Spleen (tissue), 7 donors: ENCODE measurements around the gene MAP3K1.

ENCODE experiments used
- POLR2AphosphoS5 ChIP-seq, 3 donors: sonication (generic); formaldehyde crosslinking; IDR thresholded peaks; one replicate each; pipeline ENCODE4 v1.5.1; 2017; ENCODE audit warnings: antibody characterized with exemption in 3 of 3
- TF ChIP-seq, protein P1 (sequence below), 11 experiments: fragments of 200-600 bp in 7 of 11; fragments of 450-650 bp in 4 of 11; sonication (generic) in 4 of 11; IDR thresholded peaks in 8 of 11; conservative IDR thresholded peaks in 3 of 11; 1 replicate in 7 of 11; 2 replicates in 4 of 11; pipeline versions ENCODE4 v1.4.0 to v1.8.0; 2016 to 2021; ENCODE audit warnings: antibody characterized with exemption in 11 of 11, inconsistent platforms in 4 of 11, mild to moderate bottlenecking in 1 of 11
- donor health status: DM: no; HTN: no; CAD: no; lungs with moderate emphysema.
- donor health status: DM: no; HTN: no; CAD: no.
- donor health status: DM: no; HTN: no; CAD: no.

DNA sequence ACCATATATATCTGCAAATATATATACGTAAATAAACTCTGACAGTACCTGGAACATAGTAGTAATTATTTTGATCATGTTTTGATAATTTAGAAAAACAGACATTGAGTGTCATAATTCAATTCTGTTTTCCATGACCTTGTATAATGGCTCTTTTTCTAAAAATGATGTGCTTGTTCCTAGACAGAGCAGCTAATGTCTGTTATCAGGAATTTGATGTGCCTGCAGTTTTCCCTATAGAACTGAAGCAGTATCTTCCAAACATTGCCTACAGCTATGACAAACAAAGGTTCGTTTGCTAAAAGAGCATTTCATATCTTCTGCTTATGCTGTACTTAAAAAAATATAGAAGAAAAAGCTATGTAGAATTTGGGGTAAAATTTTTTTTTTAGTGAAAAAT, 99.3 kb downstream of the MAP3K1 start:
- TF ChIP-seq, protein P1, sequence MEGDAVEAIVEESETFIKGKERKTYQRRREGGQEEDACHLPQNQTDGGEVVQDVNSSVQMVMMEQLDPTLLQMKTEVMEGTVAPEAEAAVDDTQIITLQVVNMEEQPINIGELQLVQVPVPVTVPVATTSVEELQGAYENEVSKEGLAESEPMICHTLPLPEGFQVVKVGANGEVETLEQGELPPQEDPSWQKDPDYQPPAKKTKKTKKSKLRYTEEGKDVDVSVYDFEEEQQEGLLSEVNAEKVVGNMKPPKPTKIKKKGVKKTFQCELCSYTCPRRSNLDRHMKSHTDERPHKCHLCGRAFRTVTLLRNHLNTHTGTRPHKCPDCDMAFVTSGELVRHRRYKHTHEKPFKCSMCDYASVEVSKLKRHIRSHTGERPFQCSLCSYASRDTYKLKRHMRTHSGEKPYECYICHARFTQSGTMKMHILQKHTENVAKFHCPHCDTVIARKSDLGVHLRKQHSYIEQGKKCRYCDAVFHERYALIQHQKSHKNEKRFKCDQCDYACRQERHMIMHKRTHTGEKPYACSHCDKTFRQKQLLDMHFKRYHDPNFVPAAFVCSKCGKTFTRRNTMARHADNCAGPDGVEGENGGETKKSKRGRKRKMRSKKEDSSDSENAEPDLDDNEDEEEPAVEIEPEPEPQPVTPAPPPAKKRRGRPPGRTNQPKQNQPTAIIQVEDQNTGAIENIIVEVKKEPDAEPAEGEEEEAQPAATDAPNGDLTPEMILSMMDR (IDR thresholded peaks at IDR 0.05 in 8 of 11, conservative IDR thresholded peaks at IDR 0.05 in 3 of 11): no peak
- no peak for TF ChIP-seq POLR2AphosphoS5 (IDR thresholded peaks at IDR 0.05)
